H9 (cell line): ENCODE measurements around the gene OSBPL2. TPM values are rescaled to one million over a fixed set of nuclear protein-coding genes. Genes with fewer than 3 reads are reported as not detected.

Experiments
- DNase-seq: peaks from one replicate; pipeline ENCODE4 v3.0.0-alpha.2; 2017
- H2AFZ ChIP-seq: one replicate; pipeline ENCODE4 v1.6.1; 2013; ENCODE audit warnings: mild to moderate bottlenecking, low read length, control low read depth, moderate library complexity
- H2AK5ac ChIP-seq: 2 replicates; pipeline ENCODE4 v1.6.1; 2013; ENCODE audit warnings: low read length, control low read depth, mixed read lengths; ENCODE audit not compliant: insufficient read length
- H2BK120ac ChIP-seq: one replicate; pipeline ENCODE4 v1.6.1; 2013; ENCODE audit warnings: low read depth, mild to moderate bottlenecking, low read length, control low read depth, inconsistent platforms; ENCODE audit not compliant: poor library complexity, severe bottlenecking
- H2BK12ac ChIP-seq: 2 replicates; pipeline ENCODE4 v1.6.1; 2013; ENCODE audit warnings: low read length, control low read depth, mixed read lengths, low read depth; ENCODE audit not compliant: insufficient read length
- H2BK15ac ChIP-seq: 2 replicates; pipeline ENCODE4 v1.6.1; 2013; ENCODE audit warnings: low read depth, low read length, control low read depth
- H2BK20ac ChIP-seq: one replicate; pipeline ENCODE4 v1.6.1; 2013; ENCODE audit warnings: low read depth, mild to moderate bottlenecking, low read length, control low read depth, inconsistent platforms; ENCODE audit not compliant: poor library complexity, severe bottlenecking
- H2BK5ac ChIP-seq: 2 replicates; pipeline ENCODE4 v1.6.1; 2013; ENCODE audit warnings: low read length, control low read depth, mixed read lengths; ENCODE audit not compliant: insufficient read length
- H3K14ac ChIP-seq: 2 replicates; pipeline ENCODE4 v1.6.1; 2013; ENCODE audit warnings: low read length, control low read depth; ENCODE audit not compliant: insufficient read depth
- H3K18ac ChIP-seq: 2 replicates; pipeline ENCODE4 v1.6.1; 2013; ENCODE audit warnings: low read depth, mild to moderate bottlenecking, mixed read lengths, low read length, control low read depth; ENCODE audit not compliant: insufficient read length
- H3K23ac ChIP-seq: 2 replicates; pipeline ENCODE4 v1.6.1; 2013; ENCODE audit warnings: low read length, control low read depth, mixed read lengths, low read depth; ENCODE audit not compliant: insufficient read length
- H3K23me2 ChIP-seq: 2 replicates; pipeline ENCODE4 v1.6.1; 2013; ENCODE audit warnings: low read depth, mild to moderate bottlenecking, mixed read lengths, low read length, control low read depth; ENCODE audit not compliant: insufficient read length, poor library complexity, severe bottlenecking
- H3K27ac ChIP-seq: 2 replicates; pipeline ENCODE4 v1.5.1; 2013; ENCODE audit warnings: low read length, control low read depth, mixed read lengths, low read depth; ENCODE audit not compliant: insufficient read length
- H3K27me3 ChIP-seq: 2 replicates; pipeline ENCODE4 v1.6.1; 2013; ENCODE audit warnings: low read length, control low read depth, inconsistent platforms; ENCODE audit not compliant: insufficient read depth
- H3K4ac ChIP-seq: 2 replicates; pipeline ENCODE4 v1.6.1; 2013; ENCODE audit warnings: low read depth, mild to moderate bottlenecking, control low read depth, inconsistent platforms, low read length, moderate library complexity
- H3K4me1 ChIP-seq: 2 replicates; pipeline ENCODE4 v1.6.1; 2013; ENCODE audit warnings: low read length, control low read depth, inconsistent platforms; ENCODE audit not compliant: insufficient read depth
- H3K4me2 ChIP-seq: 2 replicates; pipeline ENCODE4 v1.6.1; 2013; ENCODE audit warnings: low read length, control low read depth, mixed read lengths; ENCODE audit not compliant: insufficient read length, insufficient read depth
- H3K56ac ChIP-seq: 2 replicates; pipeline ENCODE4 v1.6.1; 2013; ENCODE audit warnings: low read depth, mild to moderate bottlenecking, mixed read lengths, low read length, control low read depth; ENCODE audit not compliant: insufficient read length
- H3K79me1 ChIP-seq: 2 replicates; pipeline ENCODE4 v1.6.1; 2013; ENCODE audit warnings: low read depth, mild to moderate bottlenecking, moderate library complexity, low read length, control low read depth, inconsistent platforms; ENCODE audit not compliant: insufficient read depth, poor library complexity, severe bottlenecking
- H3K79me2 ChIP-seq: 2 replicates; pipeline ENCODE4 v1.6.1; 2013; ENCODE audit warnings: low read length, control low read depth, inconsistent platforms; ENCODE audit not compliant: insufficient read depth
- H3K9ac ChIP-seq: 2 replicates; pipeline ENCODE4 v1.6.1; 2013; ENCODE audit warnings: low read length, control low read depth, mixed read lengths; ENCODE audit not compliant: insufficient read length; ENCODE audit errors: extremely low read depth
- H3K9me3 ChIP-seq: one replicate; pipeline ENCODE4 v1.6.1; 2013; ENCODE audit warnings: low read depth, low read length, inconsistent platforms; ENCODE audit not compliant: control insufficient read depth
- H3T11ph ChIP-seq: one replicate; pipeline ENCODE4 v1.6.1; 2013; ENCODE audit warnings: mild to moderate bottlenecking, low read length, control low read depth, inconsistent platforms
- H4K20me1 ChIP-seq: one replicate; pipeline ENCODE4 v1.6.1; 2013; ENCODE audit not compliant: control insufficient read depth, insufficient read length, insufficient read depth
- H4K5ac ChIP-seq: 2 replicates; pipeline ENCODE4 v1.6.1; 2013; ENCODE audit warnings: low read depth, mild to moderate bottlenecking, mixed read lengths, low read length, control low read depth; ENCODE audit not compliant: insufficient read length
- H4K8ac ChIP-seq: replicated peaks from 2 replicates; pipeline ENCODE4 v1.6.1; 2013; ENCODE audit warnings: low read length, control low read depth, mixed read lengths, low read depth; ENCODE audit not compliant: insufficient read length
- H4K91ac ChIP-seq: 2 replicates; pipeline ENCODE4 v1.6.1; 2013; ENCODE audit warnings: low read depth, mild to moderate bottlenecking, moderate library complexity, mixed read lengths, low read length, control low read depth; ENCODE audit not compliant: insufficient read length
- H3K27ac Mint-ChIP-seq, 3 experiments: 2 replicates in 2 of 3; 3 replicates in 1 of 3; pipeline ENCODE4 v1.8.0; 2020 to 2021; ENCODE audit warnings: mixed read lengths in 3 of 3, mild to moderate bottlenecking in 1 of 3, moderate library complexity in 1 of 3
- H3K27me3 Mint-ChIP-seq: 2 replicates; pipeline ENCODE4 v1.8.0; 2021; ENCODE audit warnings: low read depth, mild to moderate bottlenecking, moderate library complexity, mixed read lengths
- H3K36me3 Mint-ChIP-seq, 3 experiments: 2 replicates in 2 of 3; 3 replicates in 1 of 3; pipeline ENCODE4 v1.8.0; 2020 to 2021; ENCODE audit warnings: low read depth in 3 of 3, mixed read lengths in 3 of 3; ENCODE audit not compliant: insufficient read depth in 1 of 3
- H3K4me1 Mint-ChIP-seq, 2 experiments: 2 replicates each; pipeline ENCODE4 v1.8.0; 2020; ENCODE audit warnings: mixed read lengths in 2 of 2
- H3K4me3 Mint-ChIP-seq, 2 experiments: 2 replicates in 1 of 2; 3 replicates in 1 of 2; pipeline ENCODE4 v1.8.0; 2020 to 2021; ENCODE audit warnings: mild to moderate bottlenecking in 2 of 2, mixed read lengths in 2 of 2, moderate library complexity in 1 of 2
- H3K9me3 Mint-ChIP-seq, 2 experiments: 2 replicates in 1 of 2; 3 replicates in 1 of 2; pipeline ENCODE4 v1.8.0; 2020; ENCODE audit warnings: mild to moderate bottlenecking in 2 of 2, mixed read lengths in 2 of 2, moderate library complexity in 1 of 2
- CTCF ChIP-seq: fragments of 200-600 bp; sonication (generic); conservative IDR thresholded peaks from 3 replicates; pipeline ENCODE4 v1.8.0; 2021; ENCODE audit warnings: antibody characterized with exemption, mild to moderate bottlenecking
- WGBS: extraction: QIAGEN DNeasy Blood & Tissue Kit; methylation state at CpG from one replicate; pipeline ENCODE4 v1.1.7; 2013; ENCODE audit warnings: missing lambda C conversion rate, low lambda C conversion rate, mixed read lengths; ENCODE audit not compliant: insufficient read length; ENCODE audit errors: extremely low coverage; 5-methylcytosine and 5-hydroxymethylcytosine counted together
- total RNA-seq: library from RNA; stranded (reverse); gene quantifications from 2 replicates; pipeline ENCODE4 v1.2.1, GENCODE V29; 2021

The OSBPL2 gene
- total RNA-seq, 1 experiment from 2014 or later: 47.3 TPM

- no CpG with 5 or more reads among the region's 14 CpGs for WGBS
- peaks cover 31 to 52% (median 51%) of the 10 kb centered on the region in 3 experiments for H3K36me3 Mint-ChIP-seq
- H3K27ac ChIP-seq: no peak overlapping the region
These were observed 31.1 kb downstream of the OSBPL2 start for GRCh38 chr20:62269378-62269777.

More at GRCh38 chr20:62269378-62269777, 31.1 kb downstream of the OSBPL2 start:
- TF ChIP-seq CTCF: no peak
- H3K4me2 ChIP-seq: no peak overlapping the region
- H3K23me2 ChIP-seq: no peaks in the 10 kb centered on the region
- no peak for DNase-seq
- no peaks in the 10 kb centered on the region for H3K27me3 ChIP-seq
- H3K4me3 Mint-ChIP-seq: no peak overlapping the region
- H2BK15ac ChIP-seq: no peak overlapping the region
- no peaks in the 10 kb centered on the region for H3K9me3 ChIP-seq
- no peak overlapping the region for H4K5ac ChIP-seq
- no peaks in the 10 kb centered on the region for H3K4me1 ChIP-seq
- no peaks in the 10 kb centered on the region for H3K79me1 ChIP-seq
- H4K20me1 ChIP-seq: peaks cover 5% of the 10 kb centered on the region
- H2BK5ac ChIP-seq: no peak overlapping the region
- no peak overlapping the region for H2BK120ac ChIP-seq
- H3K4me1 Mint-ChIP-seq: no peaks in the 10 kb centered on the region
- peak overlapping the region in 1 of 3 experiments; percentile 18; a peak in 2 of 7 replicates for H3K27ac Mint-ChIP-seq
- H2BK12ac ChIP-seq: no peak overlapping the region
- H3K14ac ChIP-seq: no peak overlapping the region
- H3K9ac ChIP-seq: no peak overlapping the region
- no peaks in the 10 kb centered on the region for H3K79me2 ChIP-seq
- H2AFZ ChIP-seq: no peak overlapping the region
- H3K4ac ChIP-seq: no peak overlapping the region
- H4K8ac ChIP-seq: no peak overlapping the region
- H3T11ph ChIP-seq: no peak overlapping the region
- H3K23ac ChIP-seq: no peak overlapping the region
- H3K9me3 Mint-ChIP-seq: peaks cover 6 to 9% of the 10 kb centered on the region in 2 experiments; a peak in 4 of 5 replicates
- H3K27me3 Mint-ChIP-seq: no peaks in the 10 kb centered on the region; the same call in 1 of the 2 replicates
- no peak overlapping the region for H2AK5ac ChIP-seq
- H3K56ac ChIP-seq: no peak overlapping the region
- H4K91ac ChIP-seq: no peak overlapping the region
- no peak overlapping the region for H2BK20ac ChIP-seq
- H3K18ac ChIP-seq: no peak overlapping the region
